SKM-1 (cell line): ENCODE data around the gene N4BP2.

Experiments used
- DNase-seq: peaks from one replicate; lab custom pipeline; 2025; ENCODE audit not compliant: unreplicated experiment; lab: John Stamatoyannopoulos, UW

The N4BP2 gene

GRCh38 chr4:40205259-40206198, 148.9 kb downstream of the N4BP2 start:
- peak; percentile 90 for DNase-seq

- no peak for DNase-seq
Measured at GRCh38 chr4:40206426-40206825, 149.8 kb downstream of the N4BP2 start.
